ENCODE data around the gene LGALS16. TPM values are rescaled to one million over a fixed set of nuclear protein-coding genes. Genes with fewer than 3 reads are reported as not detected.

The LGALS16 gene
- total RNA-seq, 3 donors from 2014 or later (not counting 1 experiment from before 2014, with no cell fraction given) = not detected

GRCh38 chr19:39708594-39708993 lies 52.9 kb downstream of the LGALS16 start:
- DNase-seq (no peak), ATAC-seq (no peak)
- H3K27me3 ChIP-seq (ENCODE audit: control insufficient read depth, insufficient read depth, low read length) = peaks cover 2% of the 10 kb centered on the region
- WGBS (ENCODE audit: insufficient coverage) = 85% methylated on average over 6 of the region's 6 CpGs
- TF ChIP-seq CTCF (IDR thresholded peaks at IDR 0.05) = no peak
- H3K9me3 Mint-ChIP-seq = no peaks in the 10 kb centered on the region
- no peaks in the 10 kb centered on the region for H3K9me3 ChIP-seq (ENCODE audit: control insufficient read depth, insufficient read depth, low read length)
- H3K36me3 ChIP-seq (ENCODE audit: control insufficient read depth, insufficient read depth, low read length) = no peaks in the 10 kb centered on the region
- H3K27ac Mint-ChIP-seq = no peak overlapping the region
- no peaks in the 10 kb centered on the region for H3K4me1 ChIP-seq (ENCODE audit: control insufficient read depth, insufficient read depth, low read length)
- H3K27me3 Mint-ChIP-seq (ENCODE audit: low read depth in 2 of 2) = peaks cover 2 to 35% of the 10 kb centered on the region in 2 donors
- intact Hi-C loops (cut with micrococcal nuclease) = no loop called here
- no peak overlapping the region for H3K27ac ChIP-seq (ENCODE audit: low read length)
- no peaks in the 10 kb centered on the region for H3K36me3 Mint-ChIP-seq
- no peak overlapping the region for H3K4me3 Mint-ChIP-seq
- no peak overlapping the region for H3K4me3 ChIP-seq (ENCODE audit: low read length)
- H3K4me1 Mint-ChIP-seq = no peaks in the 10 kb centered on the region

GRCh38 chr19:39709026-39709872 lies 53.5 kb downstream of the LGALS16 start:
- no peak overlapping the region for H3K27ac ChIP-seq (ENCODE audit: low read length)
- ATAC-seq (no peak), DNase-seq (no peak)
- intact Hi-C loops (cut with micrococcal nuclease) = no loop called here
- H3K4me3 ChIP-seq (ENCODE audit: low read length) = no peak overlapping the region
- Mint-ChIP-seq H3K9me3 (no peaks in the 10 kb centered on the region), H3K27me3 (ENCODE audit: low read depth in 2 of 2) (peaks cover 5 to 31% of the 10 kb centered on the region in 2 donors), H3K4me1 (no peaks in the 10 kb centered on the region), H3K36me3 (no peaks in the 10 kb centered on the region), H3K4me3 (no peak overlapping the region), H3K27ac (no peak overlapping the region)
- no peaks in the 10 kb centered on the region for H3K9me3 ChIP-seq (ENCODE audit: control insufficient read depth, insufficient read depth, low read length)
- WGBS (ENCODE audit: insufficient coverage) = 91% methylated on average over 5 of the region's 5 CpGs
- TF ChIP-seq CTCF (IDR thresholded peaks at IDR 0.05) = no peak
- no peaks in the 10 kb centered on the region for H3K4me1 ChIP-seq (ENCODE audit: control insufficient read depth, insufficient read depth, low read length)
- H3K36me3 ChIP-seq (ENCODE audit: control insufficient read depth, insufficient read depth, low read length) = no peaks in the 10 kb centered on the region
- peaks cover 2% of the 10 kb centered on the region for H3K27me3 ChIP-seq (ENCODE audit: control insufficient read depth, insufficient read depth, low read length)

Other genes with a start within 250 kb of the LGALS16 start
- 1,000 to 10,000 TPM; 1,232 to 2,074 (median 1,769) TPM for gene ZFP36, start 249.1 kb upstream of the LGALS16 start, total RNA-seq
- 100 to 1,000 TPM in 1 of 3 donors, 10 to 100 TPM in 2; 70.2 to 129 (median 80.7) TPM for gene PLEKHG2, start 243.2 kb upstream of the LGALS16 start, total RNA-seq
- 1,000 to 10,000 TPM; 1,227 to 1,543 (median 1,399) TPM for gene RPS16, start 220.0 kb upstream of the LGALS16 start, total RNA-seq
- gene SUPT5H, start 210.3 kb upstream of the LGALS16 start, total RNA-seq = 100 to 1,000 TPM; 228 to 256 (median 230) TPM
- 10 to 100 TPM; 50.1 to 67.2 (median 60.8) TPM for gene TIMM50, start 175.1 kb upstream of the LGALS16 start, total RNA-seq
- not detected for gene DLL3, start 157.0 kb upstream of the LGALS16 start, total RNA-seq
- not detected for gene SELENOV, start 140.8 kb upstream of the LGALS16 start, total RNA-seq
- 1 to 10 TPM; 4.6 to 6.7 (median 5.8) TPM for gene EID2B, start 123.1 kb upstream of the LGALS16 start, total RNA-seq
- gene EID2, start 115.8 kb upstream of the LGALS16 start, total RNA-seq = 10 to 100 TPM; 11.9 to 19.9 (median 15.6) TPM
- not detected for gene LGALS13, start 53.4 kb upstream of the LGALS16 start, total RNA-seq
- gene LGALS14, start 48.6 kb downstream of the LGALS16 start, total RNA-seq = not detected
- gene CLC, start 82.1 kb downstream of the LGALS16 start, total RNA-seq = 100 to 1,000 TPM in 1 of 3 donors, 10 to 100 TPM in 1, not detected in 1; 11.2 to 487 TPM
- gene LEUTX, start 122.9 kb downstream of the LGALS16 start, total RNA-seq = not detected
- 10 to 100 TPM; 27.5 to 54.2 (median 43.8) TPM for gene DYRK1B, start 178.2 kb downstream of the LGALS16 start, total RNA-seq
- 100 to 1,000 TPM; 181 to 213 (median 201) TPM for gene FBL, start 190.5 kb downstream of the LGALS16 start, total RNA-seq

All from natural killer cell (primary cell).